GM18519 (cell line): ENCODE measurements around the gene FRMPD2.

ENCODE experiments used
- ATAC-seq: cut with Tn5 transposase; IDR thresholded peaks from one replicate; pipeline ENCODE4 v1.9.1; 2021; ENCODE audit warnings: mild to moderate bottlenecking, moderate library complexity; ENCODE audit not compliant: unreplicated experiment, low FRiP score

FRMPD2 gene

GRCh38 chr10:48274636-48275035 lies at the start of gene FRMPD2:
Gene FRMPD2 (minus strand): TSS chr10:48274696. CDS start chr10:48274567, 129 bp downstream.
- ATAC-seq: no peak

GRCh38 chr10:48322017-48322416 lies 47.5 kb upstream of the FRMPD2 start:
- ATAC-seq: no peak

GRCh38 chr10:48317321-48317990 lies 43.0 kb upstream of the FRMPD2 start:
- no peak for ATAC-seq

- ATAC-seq: no peak
These were observed 41.7 kb upstream of the FRMPD2 start for GRCh38 chr10:48316236-48316635.

GRCh38 chr10:48314107-48314506 lies 39.6 kb upstream of the FRMPD2 start:
- ATAC-seq: no peak

GRCh38 chr10:48309711-48310226 lies 35.3 kb upstream of the FRMPD2 start:
- ATAC-seq: no peak

- ATAC-seq: no peak
These were observed 33.2 kb upstream of the FRMPD2 start for GRCh38 chr10:48307711-48308018.

GRCh38 chr10:48306870-48307710 lies 32.6 kb upstream of the FRMPD2 start:
- ATAC-seq: peak; percentile 23

GRCh38 chr10:48306265-48306869 lies 31.9 kb upstream of the FRMPD2 start, which contains the start of gene MAPK8:
Gene MAPK8 (plus strand): TSS chr10:48306677. CDS start chr10:48401661, 94,984 bp downstream.
- peak; percentile 67 for ATAC-seq

- ATAC-seq: no peak
These were observed 31.4 kb upstream of the FRMPD2 start for GRCh38 chr10:48305905-48306264.

GRCh38 chr10:48302515-48303476 lies 28.3 kb upstream of the FRMPD2 start:
- no peak for ATAC-seq

GRCh38 chr10:48300556-48300955 lies 26.1 kb upstream of the FRMPD2 start:
- no peak for ATAC-seq

GRCh38 chr10:48299692-48300091 lies 25.2 kb upstream of the FRMPD2 start:
- ATAC-seq: no peak

GRCh38 chr10:48299066-48299465 lies 24.6 kb upstream of the FRMPD2 start:
- no peak for ATAC-seq

GRCh38 chr10:48296576-48297098 lies 22.1 kb upstream of the FRMPD2 start:
- ATAC-seq: no peak

GRCh38 chr10:48294431-48294830 lies 19.9 kb upstream of the FRMPD2 start:
- ATAC-seq: no peak

- no peak for ATAC-seq
These were observed 18.1 kb upstream of the FRMPD2 start for GRCh38 chr10:48292616-48293015.

GRCh38 chr10:48291190-48291589 lies 16.7 kb upstream of the FRMPD2 start:
- ATAC-seq: no peak

GRCh38 chr10:48290286-48290685 lies 15.8 kb upstream of the FRMPD2 start:
- no peak for ATAC-seq
